CD4-positive, alpha-beta T cell (primary cell): ENCODE results near the gene ARHGAP30. TPM values are rescaled to one million over a fixed set of nuclear protein-coding genes. Genes with fewer than 3 reads are reported as not detected.
A peak's percentile ranks its signal among the peaks of the same experiment; 100 is the strongest.

Experiments
- ATAC-seq: fragments of 200-7000 bp; cut with Tn5 transposase; one replicate; pipeline ENCODE4 v1.10.0; 2022; ENCODE audit warnings: mild to moderate bottlenecking; ENCODE audit not compliant: poor library complexity
- CTCF ChIA-PET: fragments of 350-600 bp; sonication (Branson Sonifier 250); formaldehyde crosslinking; loops from one replicate; lab custom pipeline; 2021; ENCODE audit warnings: antibody characterized with exemption, inconsistent platforms; lab: Charles Lee
- POLR2A ChIA-PET: fragments of 350-600 bp; sonication (Branson Sonifier 250); formaldehyde crosslinking; loops from one replicate; lab custom pipeline; 2021; ENCODE audit warnings: antibody characterized with exemption, inconsistent platforms; lab: Charles Lee
- DNase-seq, 14 experiments: peaks; one replicate each; pipeline ENCODE4 v3.0.0-alpha.2; 2013 to 2020; ENCODE audit warnings: mixed read lengths in 2 of 14
- H3K27ac ChIP-seq, 2 donors: one replicate each; pipeline versions ENCODE4 v1.5.1 to v1.7.0; 2013; ENCODE audit warnings: low read length in 2 of 2, low read depth in 1 of 2, mild to moderate bottlenecking in 1 of 2
- H3K27me3 ChIP-seq, 2 experiments: 1 replicate in 1 of 2; 2 replicates in 1 of 2; pipeline versions ENCODE4 v1.6.1 to v1.7.0; 2013; ENCODE audit warnings: low read length in 2 of 2, control low read depth in 1 of 2, mild to moderate bottlenecking in 1 of 2, moderate library complexity in 1 of 2; ENCODE audit not compliant: insufficient read depth in 2 of 2, control insufficient read depth in 1 of 2
- H3K36me3 ChIP-seq: one replicate; pipeline ENCODE4 v1.6.1; 2013; ENCODE audit warnings: low read length, control low read depth; ENCODE audit not compliant: insufficient read depth
- H3K4me1 ChIP-seq: one replicate; pipeline ENCODE4 v1.6.1; 2013; ENCODE audit warnings: low read length, control low read depth; ENCODE audit not compliant: insufficient read depth
- H3K4me3 ChIP-seq: one replicate; pipeline ENCODE4 v1.5.1; 2013; ENCODE audit warnings: mild to moderate bottlenecking, low read length, moderate library complexity
- H3K9me3 ChIP-seq, 2 experiments: 1 replicate in 1 of 2; 2 replicates in 1 of 2; pipeline versions ENCODE4 v1.6.1 to v1.7.0; 2013; ENCODE audit warnings: low read length in 2 of 2, mild to moderate bottlenecking in 2 of 2, control low read depth in 1 of 2, moderate library complexity in 1 of 2; ENCODE audit not compliant: control insufficient read depth in 1 of 2, insufficient read depth in 1 of 2
- H3K27ac Mint-ChIP-seq: one replicate; pipeline ENCODE4 v1.8.0; 2020; ENCODE audit warnings: mixed read lengths
- H3K27me3 Mint-ChIP-seq: one replicate; pipeline ENCODE4 v1.8.0; 2021; ENCODE audit warnings: mixed read lengths
- H3K36me3 Mint-ChIP-seq: one replicate; pipeline ENCODE4 v1.8.0; 2021; ENCODE audit warnings: low read depth, mixed read lengths
- H3K4me1 Mint-ChIP-seq: one replicate; pipeline ENCODE4 v1.8.0; 2021; ENCODE audit warnings: low read depth, mixed read lengths
- H3K4me3 Mint-ChIP-seq: one replicate; pipeline ENCODE4 v1.8.0; 2020; ENCODE audit warnings: mild to moderate bottlenecking, mixed read lengths
- H3K9me3 Mint-ChIP-seq: one replicate; pipeline ENCODE4 v1.8.0; 2020; ENCODE audit warnings: mixed read lengths
- CTCF ChIP-seq: fragments of 200-600 bp; IDR thresholded peaks from one replicate; pipeline ENCODE4 v1.8.0; 2022; ENCODE audit warnings: antibody characterized with exemption, mild to moderate bottlenecking
- intact Hi-C, 2 experiments: fragments of 100-400 bp; cut with DNase I in 1 of 2; cut with micrococcal nuclease in 1 of 2; formaldehyde crosslinking; loops; one replicate each; pipeline versions ENCODE4 v1.15.1 to v1.9.0; 2023 to 2025; cut with DNase I, micrococcal nuclease
- total RNA-seq, 174 experiments: library from RNA in 2 of 174; stranded (reverse) in 2 of 174; gene quantifications; one replicate each; pipeline ENCODE4 v1.2.3 and lab custom pipeline; 2021 to 2026

The ARHGAP30 gene
- total RNA-seq, 2 experiments from 2014 or later = 76.6 to 78.9 TPM

GRCh38 chr1:161051219-161051618 is 18.5 kb downstream of the ARHGAP30 start:
- TF ChIP-seq CTCF = no peak
- peaks cover 84% of the 10 kb centered on the region for H3K36me3 Mint-ChIP-seq
- H3K4me1 ChIP-seq = peaks cover 37% of the 10 kb centered on the region

GRCh38 chr1:161048949-161049722 is 20.6 kb downstream of the ARHGAP30 start:
- Histone ChIP-seq H3K36me3 (peaks cover 66% of the 10 kb centered on the region), H3K4me1 (peaks cover 45% of the 10 kb centered on the region), H3K9me3 (no peaks in the 10 kb centered on the region), H3K27me3 (no peaks in the 10 kb centered on the region), H3K27ac (peak overlapping the region in 1 of 2 donors; percentile 33), H3K4me3 (no peak overlapping the region)
- TF ChIP-seq CTCF = no peak
- H3K9me3 Mint-ChIP-seq = no peaks in the 10 kb centered on the region
- CTCF ChIA-PET = no interaction called here
- H3K4me1 Mint-ChIP-seq = peaks cover 18% of the 10 kb centered on the region
- H3K27me3 Mint-ChIP-seq = no peaks in the 10 kb centered on the region
- H3K4me3 Mint-ChIP-seq = no peak overlapping the region
- peaks cover 85% of the 10 kb centered on the region for H3K36me3 Mint-ChIP-seq
- DNase-seq (no peak), ATAC-seq (no peak)
- POLR2A ChIA-PET = interaction anchor here (8.4 kb wide), 1 partner anchor 20 kb away, joined by 295 read pairs; the partner anchor contains the start of gene ARHGAP30
- peak overlapping the region; percentile 94 for H3K27ac Mint-ChIP-seq
- intact Hi-C loops = loop anchor here in 1 of 2 experiments (5.0 kb wide), 2 partner anchors 68 to 103 kb away; partner anchors contain the start of genes NIT1, PFDN2 and UFC1

More at GRCh38 chr1:161051219-161051618, 18.5 kb downstream of the ARHGAP30 start:
- H3K9me3 ChIP-seq = no peaks in the 10 kb centered on the region
- Mint-ChIP-seq H3K9me3 (no peaks in the 10 kb centered on the region), H3K27me3 (no peaks in the 10 kb centered on the region), H3K27ac (no peak overlapping the region), H3K4me1 (peaks cover 13% of the 10 kb centered on the region), H3K4me3 (no peak overlapping the region)
- CTCF ChIA-PET = interaction anchor here (1.6 kb wide), 1 partner anchor 10 kb away, joined by 6 read pairs; no protein-coding TSS in a partner anchor
- H3K27me3 ChIP-seq = no peaks in the 10 kb centered on the region
- no peak for ATAC-seq
- peak in 1 of 14 experiments; percentile 8 for DNase-seq
- peak overlapping the region in 1 of 2 donors; percentile 26 for H3K27ac ChIP-seq
- intact Hi-C loops = no loop called here
- POLR2A ChIA-PET = interaction anchor here (1.0 to 8.4 kb wide), 2 partner anchors 10 to 17 kb away, joined by 4 to 295 read pairs; partner anchors contain the start of gene ARHGAP30
- no peak overlapping the region for H3K4me3 ChIP-seq
- peaks cover 84% of the 10 kb centered on the region for H3K36me3 ChIP-seq

- H3K27ac Mint-ChIP-seq = peak overlapping the region; percentile 94
- CTCF ChIA-PET = interaction anchor here (0.6 to 5.3 kb wide), 6 partner anchors 12 to 49 kb away, joined by 3 to 34 read pairs (median 10); partner anchors contain the start of gene KLHDC9
- POLR2A ChIA-PET = interaction anchor here (1.0 to 8.4 kb wide), 5 partner anchors 10 to 110 kb away, joined by 3 to 295 read pairs (median 18); partner anchors contain the start of genes ARHGAP30, KLHDC9 and TSTD1
- Histone ChIP-seq H3K4me1 (peaks cover 49% of the 10 kb centered on the region), H3K4me3 (no peak overlapping the region), H3K36me3 (peaks cover 58% of the 10 kb centered on the region), H3K9me3 (no peaks in the 10 kb centered on the region), H3K27ac (peak overlapping the region in 1 of 2 donors; percentile 96), H3K27me3 (no peaks in the 10 kb centered on the region)
- ATAC-seq = no peak
- no peaks in the 10 kb centered on the region for H3K27me3 Mint-ChIP-seq
- intact Hi-C loops = loop anchor here (2.0 to 5.0 kb wide), 3 partner anchors 21 to 105 kb away; partner anchors contain the start of genes ARHGAP30 (in 1 of the 2), NIT1 (in 1 of the 2), PFDN2 (in 1 of the 2) and UFC1 (in 1 of the 2)
- peak overlapping the region; percentile 70 for H3K4me3 Mint-ChIP-seq
- no peaks in the 10 kb centered on the region for H3K9me3 Mint-ChIP-seq
- peak in 1 of 14 experiments; percentile 26 for DNase-seq
- H3K4me1 Mint-ChIP-seq = peaks cover 27% of the 10 kb centered on the region
- peaks cover 78% of the 10 kb centered on the region for H3K36me3 Mint-ChIP-seq
- no peak for TF ChIP-seq CTCF
Observed at GRCh38 chr1:161047436-161048420, 22.0 kb downstream of the ARHGAP30 start.
